T-helper 1 cell treated with Interleukin-12 subunit alpha and Interleukin-12 subunit beta and Interleukin-4 antibody, amounts not matched to agents 30 ng/mL and 1 ng/mL, for 36 hours (primary cell): ENCODE data around the gene PFN3. TPM values are rescaled to one million over a fixed set of nuclear protein-coding genes. Genes with fewer than 3 reads are reported as not detected.

Source experiments
- total RNA-seq: library from RNA; stranded (reverse); gene quantifications from 2 replicates; pipeline ENCODE4 v1.2.3, GENCODE V29; 2022

The PFN3 gene
- total RNA-seq, 1 donor from 2014 or later, result not detected

Other genes with a start within 250 kb of the PFN3 start
- gene RAB24, start 96.9 kb downstream of the PFN3 start, total RNA-seq, result 42.2 and 42.3 TPM in 2 replicates
- 187 and 190 TPM in 2 replicates for gene PRELID1, start 96.9 kb downstream of the PFN3 start, total RNA-seq
- gene MXD3, start 88.8 kb downstream of the PFN3 start, total RNA-seq, result 32.5 and 36.1 TPM in 2 replicates
- 151 and 157 TPM in 2 replicates for gene LMAN2, start 49.0 kb downstream of the PFN3 start, total RNA-seq
- 90.9 and 95.3 TPM in 2 replicates for gene RGS14, start 42.7 kb downstream of the PFN3 start, total RNA-seq
- 0.32 TPM in 1 of 2 replicates, not detected in the other for gene SLC34A1, start 16.2 kb downstream of the PFN3 start, total RNA-seq
- gene F12, start 8.9 kb upstream of the PFN3 start, total RNA-seq, result 0.22 TPM in 1 of 2 replicates, not detected in the other
- gene GRK6, start 26.0 kb upstream of the PFN3 start, total RNA-seq, result 137 TPM in 2 replicates
- 3.0 and 3.4 TPM in 2 replicates for gene PRR7, start 46.2 kb upstream of the PFN3 start, total RNA-seq
- gene DBN1, start 73.0 kb upstream of the PFN3 start, total RNA-seq, result 6.0 and 8.7 TPM in 2 replicates
- gene PDLIM7, start 96.9 kb upstream of the PFN3 start, total RNA-seq, result 34.8 and 35.7 TPM in 2 replicates
- 4.3 and 5.3 TPM in 2 replicates for gene DOK3, start 109.2 kb upstream of the PFN3 start, total RNA-seq
- 106 and 126 TPM in 2 replicates for gene DDX41, start 116.3 kb upstream of the PFN3 start, total RNA-seq
- 87.8 and 93.8 TPM in 2 replicates for gene FAM193B, start 153.9 kb upstream of the PFN3 start, total RNA-seq
- gene TMED9, start 191.5 kb upstream of the PFN3 start, total RNA-seq, result 171 and 176 TPM in 2 replicates
- 21.8 and 24.7 TPM in 2 replicates for gene B4GALT7, start 199.5 kb upstream of the PFN3 start, total RNA-seq